Upper lobe of right lung (tissue), 1 donor: ENCODE measurements around the gene ACAN. TPM values are rescaled to one million over a fixed set of nuclear protein-coding genes. Genes with fewer than 3 reads are reported as not detected.

Experiments used
- ATAC-seq: fragments of 200-7000 bp; cut with Tn5 transposase; one replicate; pipeline ENCODE4 v1.9.1; 2020; ENCODE audit warnings: mild to moderate bottlenecking, moderate library complexity
- DNase-seq: peaks from one replicate; pipeline ENCODE4 v3.0.0-alpha.2; 2020
- H3K27ac ChIP-seq: fragments of 200-600 bp; one replicate; pipeline ENCODE4 v1.8.0; 2022
- H3K27me3 ChIP-seq: fragments of 200-600 bp; one replicate; pipeline ENCODE4 v1.8.0; 2022; ENCODE audit warnings: mild to moderate bottlenecking
- H3K36me3 ChIP-seq: fragments of 200-600 bp; one replicate; pipeline ENCODE4 v1.8.0; 2022
- H3K4me1 ChIP-seq: fragments of 200-600 bp; one replicate; pipeline ENCODE4 v1.8.0; 2022
- H3K4me3 ChIP-seq: fragments of 200-600 bp; one replicate; pipeline ENCODE4 v1.8.0; 2022; ENCODE audit warnings: mild to moderate bottlenecking
- H3K9me3 ChIP-seq: fragments of 200-600 bp; one replicate; pipeline ENCODE4 v1.8.0; 2022
- CTCF ChIP-seq: fragments of 200-600 bp; IDR thresholded peaks from one replicate; pipeline ENCODE4 v1.8.0; 2022; ENCODE audit warnings: antibody characterized with exemption
- intact Hi-C: fragments of 100-400 bp; cut with DNase I; formaldehyde crosslinking; loops from one replicate; pipeline ENCODE4 v1.11.0; 2022
- total RNA-seq: library from RNA; stranded (reverse); fragmentation: NEBNext Ultra II Directional; extraction: Animal tissue kit (Norgen Biotek cat#: 25700); gene quantifications from one replicate; pipeline ENCODE4 v1.2.1, GENCODE V29; 2021
- donor health status: DM: no; HTN: yes; CAD: no; lungs with severe emphysema.

ACAN gene
- total RNA-seq, 1 donor from 2014 or later: 0.06 TPM

GRCh38 chr15:88848203-88848602 is 45.0 kb downstream of the ACAN start:
- no peak for TF ChIP-seq CTCF
- no peaks in the 10 kb centered on the region for H3K4me1 ChIP-seq
- no peaks in the 10 kb centered on the region for H3K27me3 ChIP-seq
- intact Hi-C loops: no loop called here
- DNase-seq (no peak), ATAC-seq (no peak)
- H3K4me3 ChIP-seq: no peak overlapping the region
- no peak overlapping the region for H3K27ac ChIP-seq
- H3K9me3 ChIP-seq: no peaks in the 10 kb centered on the region
- H3K36me3 ChIP-seq: no peaks in the 10 kb centered on the region

- no peaks in the 10 kb centered on the region for H3K36me3 ChIP-seq
- no peaks in the 10 kb centered on the region for H3K9me3 ChIP-seq
- ATAC-seq: no peak
- H3K27me3 ChIP-seq: no peaks in the 10 kb centered on the region
- intact Hi-C loops: no loop called here
- H3K4me1 ChIP-seq: no peaks in the 10 kb centered on the region
- no peak for DNase-seq
- TF ChIP-seq CTCF: no peak
- no peak overlapping the region for H3K4me3 ChIP-seq
- no peak overlapping the region for H3K27ac ChIP-seq
Measured at GRCh38 chr15:88849376-88850072, 46.3 kb downstream of the ACAN start.

GRCh38 chr15:88852476-88852875 is 49.2 kb downstream of the ACAN start:
- no peak for TF ChIP-seq CTCF
- Histone ChIP-seq H3K4me1 (no peaks in the 10 kb centered on the region), H3K27me3 (no peaks in the 10 kb centered on the region), H3K9me3 (no peaks in the 10 kb centered on the region), H3K36me3 (no peaks in the 10 kb centered on the region), H3K27ac (no peak overlapping the region), H3K4me3 (no peak overlapping the region)
- intact Hi-C loops: no loop called here
- no peak for ATAC-seq
- no peak for DNase-seq

GRCh38 chr15:88858934-88859333 is 55.7 kb downstream of the ACAN start:
- intact Hi-C loops: no loop called here
- no peak for DNase-seq

GRCh38 chr15:88859550-88859949 is 56.3 kb downstream of the ACAN start:
- no peaks in the 10 kb centered on the region for H3K36me3 ChIP-seq
- H3K27ac ChIP-seq: no peak overlapping the region
- no peaks in the 10 kb centered on the region for H3K9me3 ChIP-seq
- intact Hi-C loops: no loop called here
- no peak overlapping the region for H3K4me3 ChIP-seq
- ATAC-seq: no peak
- H3K4me1 ChIP-seq: no peaks in the 10 kb centered on the region
- no peaks in the 10 kb centered on the region for H3K27me3 ChIP-seq
- no peak for DNase-seq
- no peak for TF ChIP-seq CTCF

More at GRCh38 chr15:88858934-88859333, 55.7 kb downstream of the ACAN start:
- Histone ChIP-seq H3K9me3 (no peaks in the 10 kb centered on the region), H3K4me1 (no peaks in the 10 kb centered on the region), H3K4me3 (no peak overlapping the region), H3K36me3 (no peaks in the 10 kb centered on the region), H3K27me3 (no peaks in the 10 kb centered on the region), H3K27ac (no peak overlapping the region)
- no peak for ATAC-seq
- TF ChIP-seq CTCF: no peak

GRCh38 chr15:88860212-88860611 is 57.0 kb downstream of the ACAN start:
- intact Hi-C loops: no loop called here
- no peak for ATAC-seq
- H3K9me3 ChIP-seq: no peaks in the 10 kb centered on the region
- no peak overlapping the region for H3K4me3 ChIP-seq
- DNase-seq: no peak
- no peaks in the 10 kb centered on the region for H3K27me3 ChIP-seq
- TF ChIP-seq CTCF: no peak
- no peak overlapping the region for H3K27ac ChIP-seq
- H3K4me1 ChIP-seq: no peaks in the 10 kb centered on the region
- no peaks in the 10 kb centered on the region for H3K36me3 ChIP-seq
